Mucosa of descending colon (tissue), 3 donors: Measurements from ENCODE around the gene HS3ST4. TPM values are rescaled to one million over a fixed set of nuclear protein-coding genes. Genes with fewer than 3 reads are reported as not detected.

ENCODE experiments used
- ATAC-seq: fragments of 200-7000 bp; cut with Tn5 transposase; one replicate; pipeline ENCODE4 v1.9.1; 2020; ENCODE audit warnings: mild to moderate bottlenecking, moderate library complexity
- DNase-seq, 3 donors: peaks; one replicate each; pipeline ENCODE4 v3.0.0-alpha.2; 2020
- H3K36me3 ChIP-seq: fragments of 200-600 bp; one replicate; pipeline ENCODE4 v1.8.0; 2021; ENCODE audit warnings: low read depth, mild to moderate bottlenecking
- H3K4me1 ChIP-seq: fragments of 200-600 bp; one replicate; pipeline ENCODE4 v1.8.0; 2021; ENCODE audit warnings: low read depth, mild to moderate bottlenecking
- H3K4me3 ChIP-seq: fragments of 200-600 bp; one replicate; pipeline ENCODE4 v1.8.0; 2021; ENCODE audit warnings: mild to moderate bottlenecking
- H3K9me3 ChIP-seq: fragments of 200-600 bp; one replicate; pipeline ENCODE4 v1.8.0; 2021; ENCODE audit warnings: mild to moderate bottlenecking
- CTCF ChIP-seq: fragments of 200-600 bp; IDR thresholded peaks from one replicate; pipeline ENCODE4 v1.8.0; 2022; ENCODE audit warnings: antibody characterized with exemption, mild to moderate bottlenecking
- intact Hi-C, 2 donors: fragments of 100-400 bp; cut with DNase I in 1 of 2; cut with micrococcal nuclease in 1 of 2; formaldehyde crosslinking; loops; one replicate each; pipeline versions ENCODE4 v1.11.0 to v1.11.1; 2022; cut with DNase I, micrococcal nuclease
- total RNA-seq, 3 donors: library from RNA; stranded (reverse); fragmentation: NEBNext Ultra II Directional in 2 of 3; extraction: Animal tissue kit (Norgen Biotek cat#: 25700) in 2 of 3; gene quantifications; one replicate each; pipeline versions ENCODE4 v1.2.1 to v1.2.4, GENCODE V29; 2021 to 2023
- donor health status: DM: no; HTN: no; CAD: no; lungs with moderate emphysema.
- donor health status: DM: no; HTN: no; CAD: no.
- donor health status: DM: no; HTN: yes; CAD: no.

The HS3ST4 gene
- total RNA-seq, 3 donors from 2014 or later, result 0.41 TPM; not detected in 2

GRCh38 chr16:25896411-25896810 is 204.7 kb downstream of the HS3ST4 start:
- ATAC-seq, result no peak
- Histone ChIP-seq H3K9me3 (no peaks in the 10 kb centered on the region), H3K4me1 (no peaks in the 10 kb centered on the region), H3K4me3 (no peak overlapping the region), H3K36me3 (no peaks in the 10 kb centered on the region)
- intact Hi-C loops, result no loop called here
- no peak for TF ChIP-seq CTCF
- no peak for DNase-seq

GRCh38 chr16:25897702-25898101 is 205.9 kb downstream of the HS3ST4 start:
- DNase-seq (no peak), ATAC-seq (no peak)
- H3K9me3 ChIP-seq, result no peaks in the 10 kb centered on the region
- intact Hi-C loops, result no loop called here
- no peaks in the 10 kb centered on the region for H3K4me1 ChIP-seq
- H3K36me3 ChIP-seq, result no peaks in the 10 kb centered on the region
- no peak for TF ChIP-seq CTCF
- no peak overlapping the region for H3K4me3 ChIP-seq

GRCh38 chr16:25905810-25906209 is 214.1 kb downstream of the HS3ST4 start:
- no peaks in the 10 kb centered on the region for H3K9me3 ChIP-seq
- intact Hi-C loops, result no loop called here
- no peak for TF ChIP-seq CTCF
- H3K4me3 ChIP-seq, result no peak overlapping the region
- ATAC-seq (no peak), DNase-seq (no peak)
- no peaks in the 10 kb centered on the region for H3K36me3 ChIP-seq
- H3K4me1 ChIP-seq, result no peaks in the 10 kb centered on the region

GRCh38 chr16:25910971-25911370 is 219.2 kb downstream of the HS3ST4 start:
- DNase-seq (no peak), ATAC-seq (no peak)
- intact Hi-C loops, result no loop called here

GRCh38 chr16:25912321-25912720 is 220.6 kb downstream of the HS3ST4 start:
- TF ChIP-seq CTCF, result no peak
- Histone ChIP-seq H3K36me3 (no peaks in the 10 kb centered on the region), H3K4me3 (no peak overlapping the region), H3K9me3 (no peaks in the 10 kb centered on the region), H3K4me1 (no peaks in the 10 kb centered on the region)
- ATAC-seq (no peak), DNase-seq (no peak)
- intact Hi-C loops, result no loop called here

More at GRCh38 chr16:25910971-25911370, 219.2 kb downstream of the HS3ST4 start:
- H3K4me1 ChIP-seq, result no peaks in the 10 kb centered on the region
- no peaks in the 10 kb centered on the region for H3K36me3 ChIP-seq
- no peaks in the 10 kb centered on the region for H3K9me3 ChIP-seq
- H3K4me3 ChIP-seq, result no peak overlapping the region
- TF ChIP-seq CTCF, result no peak

GRCh38 chr16:25914357-25914962 is 222.7 kb downstream of the HS3ST4 start:
- ATAC-seq (no peak), DNase-seq (no peak)
- Histone ChIP-seq H3K4me1 (no peaks in the 10 kb centered on the region), H3K9me3 (no peaks in the 10 kb centered on the region), H3K4me3 (no peak overlapping the region), H3K36me3 (no peaks in the 10 kb centered on the region)
- TF ChIP-seq CTCF, result no peak
- intact Hi-C loops, result no loop called here
